Ascending aorta (tissue), 2 donors: ENCODE results near the gene OTUB1. TPM values are rescaled to one million over a fixed set of nuclear protein-coding genes. Genes with fewer than 3 reads are reported as not detected.

Experiments used
- DNase-seq, 2 donors: peaks; one replicate each; pipeline ENCODE4 v3.0.0-alpha.2; 2019; ENCODE audit warnings: low spot score in 2 of 2
- H3K27ac ChIP-seq, 2 donors: fragments of 200-600 bp; sonication (generic); one replicate each; pipeline ENCODE4 v1.5.1; 2016 to 2017; ENCODE audit warnings: mild to moderate bottlenecking in 1 of 2
- H3K27me3 ChIP-seq: fragments of 200-600 bp; sonication (generic); one replicate; pipeline ENCODE4 v1.5.1; 2017
- H3K36me3 ChIP-seq, 2 donors: fragments of 200-600 bp; sonication (generic); one replicate each; pipeline ENCODE4 v1.5.1; 2016
- H3K4me1 ChIP-seq, 2 donors: fragments of 200-600 bp; sonication (generic); one replicate each; pipeline ENCODE4 v1.5.1; 2016 to 2017; ENCODE audit warnings: mild to moderate bottlenecking in 1 of 2
- H3K4me3 ChIP-seq, 2 donors: fragments of 200-600 bp; sonication (generic); one replicate each; pipeline ENCODE4 v1.5.1; 2016 to 2017; ENCODE audit warnings: mild to moderate bottlenecking in 1 of 2
- H3K9me3 ChIP-seq, 2 donors: fragments of 200-600 bp; sonication (generic); one replicate each; pipeline ENCODE4 v1.5.1; 2016
- intact Hi-C: fragments of 100-400 bp; cut with DNase I; formaldehyde crosslinking; loops from one replicate; pipeline ENCODE4 v1.15.1; 2023
- total RNA-seq: library from RNA; depleted of rRNA; stranded (reverse); fragments of >200 nt; gene quantifications from one replicate; pipeline ENCODE4 v1.1.0, GENCODE V29; 2016
- TF ChIP-seq, protein P1 (sequence below), 3 experiments: fragments of 200-600 bp in 2 of 3; fragments of 450-650 bp in 1 of 3; sonication (generic) in 2 of 3; IDR thresholded peaks; one replicate each; pipeline ENCODE4 v1.5.1; 2016 to 2019; ENCODE audit warnings: antibody characterized with exemption in 3 of 3, mild to moderate bottlenecking in 1 of 3, moderate library complexity in 1 of 3

OTUB1 gene
- total RNA-seq, 1 donor from 2014 or later = 89.4 TPM

DNA sequence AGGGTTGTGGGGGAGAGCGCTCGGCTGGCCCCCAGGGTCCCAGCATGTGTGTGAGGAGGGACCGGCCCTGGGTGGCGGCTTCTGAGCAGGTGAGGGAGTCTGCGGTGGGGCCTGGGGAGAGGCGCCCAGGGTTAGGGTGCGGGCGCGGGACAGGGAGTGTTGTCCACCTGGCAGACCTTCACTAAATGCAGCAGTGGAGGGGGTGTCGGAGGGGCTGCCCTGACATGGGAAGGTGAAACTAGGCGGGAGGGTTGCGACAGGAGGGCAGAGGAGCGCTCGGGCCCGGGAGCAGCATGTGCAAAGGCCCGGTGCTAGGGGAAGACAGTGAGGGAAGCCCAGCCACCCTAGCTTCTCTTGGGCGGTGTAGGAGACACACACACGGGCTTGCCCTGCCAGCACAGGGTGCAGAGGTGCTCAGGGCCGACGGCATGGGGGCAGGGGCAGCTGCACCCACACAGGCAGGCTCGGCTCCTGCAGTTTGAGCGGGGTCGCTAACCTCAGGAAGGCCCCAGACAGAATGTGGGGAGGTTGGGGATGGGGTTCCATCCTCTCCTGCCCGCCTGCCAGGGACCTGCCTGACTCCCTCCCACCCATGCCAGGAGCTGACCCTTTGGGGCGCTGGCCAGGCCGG is 22.2 kb downstream of the OTUB1 start:
- Histone ChIP-seq H3K27ac (peak overlapping the region; percentile 67 to 74), H3K4me1 (peaks cover 0 to 10% of the 10 kb centered on the region in 2 donors), H3K36me3 (no peaks in the 10 kb centered on the region), H3K9me3 (no peaks in the 10 kb centered on the region), H3K27me3 (no peaks in the 10 kb centered on the region), H3K4me3 (peak overlapping the region in 1 of 2 donors; percentile 69)
- TF ChIP-seq, protein P1, sequence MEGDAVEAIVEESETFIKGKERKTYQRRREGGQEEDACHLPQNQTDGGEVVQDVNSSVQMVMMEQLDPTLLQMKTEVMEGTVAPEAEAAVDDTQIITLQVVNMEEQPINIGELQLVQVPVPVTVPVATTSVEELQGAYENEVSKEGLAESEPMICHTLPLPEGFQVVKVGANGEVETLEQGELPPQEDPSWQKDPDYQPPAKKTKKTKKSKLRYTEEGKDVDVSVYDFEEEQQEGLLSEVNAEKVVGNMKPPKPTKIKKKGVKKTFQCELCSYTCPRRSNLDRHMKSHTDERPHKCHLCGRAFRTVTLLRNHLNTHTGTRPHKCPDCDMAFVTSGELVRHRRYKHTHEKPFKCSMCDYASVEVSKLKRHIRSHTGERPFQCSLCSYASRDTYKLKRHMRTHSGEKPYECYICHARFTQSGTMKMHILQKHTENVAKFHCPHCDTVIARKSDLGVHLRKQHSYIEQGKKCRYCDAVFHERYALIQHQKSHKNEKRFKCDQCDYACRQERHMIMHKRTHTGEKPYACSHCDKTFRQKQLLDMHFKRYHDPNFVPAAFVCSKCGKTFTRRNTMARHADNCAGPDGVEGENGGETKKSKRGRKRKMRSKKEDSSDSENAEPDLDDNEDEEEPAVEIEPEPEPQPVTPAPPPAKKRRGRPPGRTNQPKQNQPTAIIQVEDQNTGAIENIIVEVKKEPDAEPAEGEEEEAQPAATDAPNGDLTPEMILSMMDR (IDR thresholded peaks at IDR 0.05) = no peak
- intact Hi-C loops = no loop called here
- no peak for DNase-seq

DNA sequence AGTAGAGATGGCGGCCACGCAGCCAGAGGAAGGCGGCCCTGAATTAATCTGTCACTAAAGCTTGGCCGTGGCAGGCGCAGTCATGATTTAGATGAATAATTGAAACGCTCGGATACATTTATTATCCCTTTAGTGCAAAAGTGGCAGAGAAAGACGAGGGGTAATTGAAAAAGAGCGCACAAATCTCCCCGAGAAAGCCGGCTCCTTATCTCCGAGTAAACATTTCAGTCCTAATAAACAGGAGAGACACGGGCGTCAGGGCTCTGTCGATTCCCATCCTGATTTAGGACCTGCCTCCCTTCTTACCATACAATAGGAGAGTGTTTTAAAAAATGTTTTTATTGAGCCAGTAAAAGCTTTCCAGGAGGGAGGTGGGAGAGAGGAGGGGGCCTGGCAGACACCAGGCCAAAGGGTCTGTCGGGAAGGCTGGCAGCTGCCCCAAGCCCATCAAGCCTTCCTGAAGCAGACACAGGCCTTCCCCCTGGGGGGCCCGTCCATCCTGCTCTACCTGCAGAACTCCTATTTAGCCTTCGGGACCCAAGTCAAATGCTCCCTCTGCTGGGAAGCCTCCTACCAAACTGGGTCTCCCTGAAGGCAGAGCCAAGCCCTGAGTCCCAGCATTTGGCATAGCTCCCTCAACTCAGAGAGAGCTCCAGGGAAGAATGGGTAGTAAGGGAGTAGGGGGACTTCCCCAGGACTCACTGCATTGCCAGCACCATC is 22.8 kb downstream of the OTUB1 start:
- H3K4me1 ChIP-seq = peaks cover 0 to 10% of the 10 kb centered on the region in 2 donors
- DNase-seq = no peak
- H3K4me3 ChIP-seq = no peak overlapping the region
- TF ChIP-seq, protein P1 (IDR thresholded peaks at IDR 0.05) = no peak
- intact Hi-C loops = no loop called here
- no peaks in the 10 kb centered on the region for H3K36me3 ChIP-seq
- no peaks in the 10 kb centered on the region for H3K9me3 ChIP-seq
- no peak overlapping the region for H3K27ac ChIP-seq
- H3K27me3 ChIP-seq = no peaks in the 10 kb centered on the region

DNA sequence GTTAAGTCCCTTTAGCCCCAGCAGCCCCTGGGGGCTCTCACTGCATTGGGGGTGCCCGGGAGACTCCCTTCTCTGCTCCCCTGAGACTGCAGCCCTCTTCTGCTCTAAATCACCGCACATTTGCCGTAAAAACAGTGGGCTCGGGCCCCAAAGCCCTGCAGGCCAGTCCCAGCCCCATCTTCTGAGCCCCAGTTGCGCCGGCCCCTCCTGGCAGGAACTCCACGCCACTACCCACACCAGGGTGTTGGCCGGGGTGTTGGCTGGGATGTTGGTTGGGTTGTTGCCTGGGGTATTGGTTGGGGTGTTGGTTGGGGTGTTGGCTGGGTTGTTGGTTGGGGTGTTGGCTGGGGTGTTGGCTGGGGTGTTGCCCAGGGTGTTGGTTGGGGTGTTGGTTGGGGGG is 23.5 kb downstream of the OTUB1 start:
- Histone ChIP-seq H3K4me1 (peaks cover 0 to 10% of the 10 kb centered on the region in 2 donors), H3K36me3 (no peaks in the 10 kb centered on the region), H3K27ac (no peak overlapping the region), H3K27me3 (no peaks in the 10 kb centered on the region), H3K9me3 (no peaks in the 10 kb centered on the region), H3K4me3 (no peak overlapping the region)
- TF ChIP-seq, protein P1 (IDR thresholded peaks at IDR 0.05) = no peak
- no peak for DNase-seq
- intact Hi-C loops = no loop called here

DNA sequence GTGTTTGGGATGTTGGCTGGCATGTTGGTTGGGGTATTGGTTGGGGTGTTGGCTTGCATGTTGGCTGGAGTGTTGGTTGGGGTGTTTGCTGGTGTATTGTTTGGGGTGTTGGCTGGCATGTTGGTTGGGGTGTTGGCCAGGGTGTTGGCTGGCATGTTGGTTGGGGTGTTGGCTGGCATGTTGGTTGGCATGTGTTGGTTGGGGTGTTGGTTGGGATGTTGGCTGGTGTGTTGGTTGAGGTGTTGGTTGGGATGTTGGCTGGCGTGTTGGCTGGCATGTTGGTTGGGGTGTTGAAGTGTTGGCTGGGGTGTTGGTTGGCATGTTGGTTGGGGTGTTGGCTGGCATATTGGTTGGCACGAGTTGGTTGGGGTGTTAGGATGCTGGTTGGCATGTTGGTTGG is 24.5 kb downstream of the OTUB1 start:
- Histone ChIP-seq H3K4me3 (no peak overlapping the region), H3K27ac (no peak overlapping the region), H3K9me3 (no peaks in the 10 kb centered on the region), H3K4me1 (peaks cover 0 to 10% of the 10 kb centered on the region in 2 donors), H3K27me3 (no peaks in the 10 kb centered on the region), H3K36me3 (no peaks in the 10 kb centered on the region)
- TF ChIP-seq, protein P1 (IDR thresholded peaks at IDR 0.05) = no peak
- intact Hi-C loops = no loop called here
- no peak for DNase-seq

DNA sequence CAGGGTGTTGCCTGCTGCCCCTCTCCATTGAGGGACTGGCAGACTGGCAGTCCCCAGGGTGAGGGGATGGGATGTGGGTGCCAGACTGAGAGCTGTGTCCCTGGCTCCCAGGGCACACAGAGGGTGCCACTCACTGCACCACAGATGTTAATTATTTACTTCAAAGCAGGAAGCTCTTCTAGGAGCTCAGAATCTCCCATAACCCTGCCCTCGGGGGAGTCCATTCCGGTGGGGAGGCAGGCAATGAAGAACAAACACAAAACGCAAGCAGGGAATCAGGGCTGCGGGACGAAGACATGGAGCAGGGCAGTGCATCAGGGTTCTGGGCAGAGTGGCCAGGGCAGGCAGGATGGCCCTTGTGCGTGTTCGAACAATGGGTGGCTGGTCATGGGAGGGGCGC is 25.1 kb downstream of the OTUB1 start:
- no peak for DNase-seq
- H3K36me3 ChIP-seq = no peaks in the 10 kb centered on the region
- TF ChIP-seq, protein P1 (IDR thresholded peaks at IDR 0.05) = no peak
- no peaks in the 10 kb centered on the region for H3K9me3 ChIP-seq
- peaks cover 0 to 10% of the 10 kb centered on the region in 2 donors for H3K4me1 ChIP-seq
- H3K27ac ChIP-seq = no peak overlapping the region
- intact Hi-C loops = no loop called here
- H3K27me3 ChIP-seq = no peaks in the 10 kb centered on the region
- no peak overlapping the region for H3K4me3 ChIP-seq
